ENCODE measurements around the gene NCKAP5. TPM values are rescaled to one million over a fixed set of nuclear protein-coding genes. Genes with fewer than 3 reads are reported as not detected.

The NCKAP5 gene
- total and polyA plus RNA-seq, 2 of the 8 experiments (the other 6 are each of a cell fraction or from before 2014, with no cell fraction given) = 0.27 to 0.86 TPM

- H4K91ac ChIP-seq (replicated peaks; ENCODE audit: insufficient read length, low read length) = no peak overlapping the region
- no peaks in the 10 kb centered on the region for H3K9me3 ChIP-seq (ENCODE audit: insufficient read depth in 2 of 2, low read depth in 1 of 2, low read length in 1 of 2)
- no peak overlapping the region for H3K4ac ChIP-seq (replicated peaks; ENCODE audit: insufficient read length, low read depth, low read length)
- no peak overlapping the region for H3K14ac ChIP-seq (ENCODE audit: insufficient read length)
- no peak overlapping the region for H3K27ac ChIP-seq (ENCODE audit: low read depth, low read length)
- H2BK120ac ChIP-seq (replicated peaks; ENCODE audit: low read depth, low read length) = no peak overlapping the region
- H3K56ac ChIP-seq (replicated peaks; ENCODE audit: insufficient read length, low read depth, low read length) = no peak overlapping the region
- no peak overlapping the region for H3K9ac ChIP-seq (replicated peaks in 1 of 4; ENCODE audit: extremely low read depth in 1 of 4, low read depth in 3 of 4, low read length in 3 of 4)
- CTCF ChIA-PET (ENCODE audit: partially characterized antibody) = interaction anchor here (0.6 kb wide), 1 partner anchor 27 kb away, joined by 3 read pairs; no protein-coding TSS in a partner anchor
- H3K18ac ChIP-seq (ENCODE audit: extremely low read depth, low read length) = no peak overlapping the region
- H2BK12ac ChIP-seq (ENCODE audit: low read depth, low read length) = no peak overlapping the region
- DNase-seq (ENCODE audit: low read depth in 1 of 2, low spot score in 2 of 2) = no peak
- POLR2A ChIA-PET (ENCODE audit: partially characterized antibody) = no interaction called here
- H4K5ac ChIP-seq (ENCODE audit: insufficient read length, low read depth, low read length) = no peak overlapping the region
- no peak overlapping the region for H2BK15ac ChIP-seq (ENCODE audit: low read length)
- FAIRE-seq = no peak
- no peaks in the 10 kb centered on the region for H3K36me3 ChIP-seq (ENCODE audit: control insufficient read depth in 2 of 4, insufficient read depth in 4 of 4, low read length in 3 of 4)
- no peak overlapping the region for H2AFZ ChIP-seq (ENCODE audit: low read length)
- whole genome bisulfite sequencing, 2 experiments (ENCODE audit: extremely low coverage in 1 of 2, insufficient coverage in 1 of 2, insufficient read length in 1 of 2, insufficient replicate concordance in 2 of 2, low coverage in 1 of 2, low lambda C conversion rate in 2 of 2, missing lambda C conversion rate in 1 of 2) = 91% methylated on average over 4 of the region's 4 CpGs; no CpG with 5 or more reads in 1 of the 2 experiments
- no peak overlapping the region for H3K23ac ChIP-seq (ENCODE audit: insufficient read length)
- H3K27me3 ChIP-seq (replicated peaks in 1 of 4; ENCODE audit: control insufficient read depth in 3 of 4, extremely low read depth in 1 of 4, insufficient read depth in 3 of 4, low read length in 3 of 4) = no peaks in the 10 kb centered on the region
- no peaks in the 10 kb centered on the region for H4K20me1 ChIP-seq (replicated peaks in 1 of 2; ENCODE audit: control insufficient read depth in 1 of 2, insufficient read depth in 2 of 2, low read length in 2 of 2)
- H2BK20ac ChIP-seq (ENCODE audit: low read length) = no peak overlapping the region
- TF ChIP-seq BRCA1 (IDR thresholded peaks at IDR 0.05; ENCODE audit: low read depth, low read length) = no peak
- TF ChIP-seq CHD1 (IDR thresholded peaks at IDR 0.05; ENCODE audit: low read depth, low read length) = no peak
- no peak for TF ChIP-seq GTF2F1 (IDR thresholded peaks at IDR 0.05; ENCODE audit: borderline replicate concordance, low read depth, low read length)
- no peak for TF ChIP-seq SRF (IDR thresholded peaks at IDR 0.05; ENCODE audit: low read depth, low read length)
- no peak for TF ChIP-seq BACH1 (IDR thresholded peaks at IDR 0.05; ENCODE audit: low read length)
- no peaks in the 10 kb centered on the region for H3K79me2 ChIP-seq (ENCODE audit: control insufficient read depth in 1 of 2, insufficient read depth in 2 of 2, low read length in 2 of 2)
- no peaks in the 10 kb centered on the region for H3K79me1 ChIP-seq (ENCODE audit: low read depth, low read length)
- no peaks in the 10 kb centered on the region for H3K4me1 ChIP-seq (replicated peaks in 1 of 4; ENCODE audit: control insufficient read depth in 3 of 4, insufficient read depth in 4 of 4, low read length in 3 of 4)
- no peak overlapping the region for H4K8ac ChIP-seq (ENCODE audit: extremely low read depth, insufficient read depth, low read length)
- no peaks in the 10 kb centered on the region for H3K23me2 ChIP-seq (ENCODE audit: low read depth, low read length)
- H2AK5ac ChIP-seq (ENCODE audit: low read depth, low read length) = no peak overlapping the region
- no peak overlapping the region for H3K4me3 ChIP-seq (ENCODE audit: extremely low read depth in 1 of 4, insufficient read depth in 2 of 4, low read depth in 3 of 4, low read length in 4 of 4)
- H3K4me2 ChIP-seq (ENCODE audit: insufficient read depth in 1 of 2, low read depth in 2 of 2, low read length in 2 of 2) = no peak overlapping the region
- H2BK5ac ChIP-seq (ENCODE audit: low read depth, low read length) = no peak overlapping the region
These were observed 458.5 kb downstream of the NCKAP5 start for GRCh38 chr2:133109772-133110171.
